ENCODE measurements around the gene MACROD2.
"Not testable (repeated sequence)": the region's sequence is repeated elsewhere in the genome, so short reads cannot be mapped to it uniquely, and the experiment has no call there.

The MACROD2 gene

GRCh38 chr20:13995086-13995665 is at the start of gene MACROD2:
Gene MACROD2, plus strand, starts transcription at chr20:13995516.
- TF ChIP-seq ZNF274 (IDR thresholded peaks at IDR 0.05; ENCODE audit: low read depth, low read length): no peak
- peak within 1 kb of the TSS; percentile 9 for H3K4me3 ChIP-seq (ENCODE audit: low read length)

GRCh38 chr20:13947719-13948118 is 47.6 kb upstream of the MACROD2 start:
- TF ChIP-seq ZNF274 (IDR thresholded peaks at IDR 0.05; ENCODE audit: low read depth, low read length): no peak
- no peak overlapping the region for H3K4me3 ChIP-seq (ENCODE audit: low read length)

- TF ChIP-seq ZNF274 (IDR thresholded peaks at IDR 0.05; ENCODE audit: low read depth, low read length): no peak
- no peak overlapping the region for H3K4me3 ChIP-seq (ENCODE audit: low read length)
Measured at GRCh38 chr20:13953227-13953626, 42.1 kb upstream of the MACROD2 start.

GRCh38 chr20:13960119-13960518 is 35.2 kb upstream of the MACROD2 start:
- no peak overlapping the region for H3K4me3 ChIP-seq (ENCODE audit: low read length)
- no peak for TF ChIP-seq ZNF274 (IDR thresholded peaks at IDR 0.05; ENCODE audit: low read depth, low read length)

- TF ChIP-seq ZNF274 (IDR thresholded peaks at IDR 0.05; ENCODE audit: low read depth, low read length): no peak
- H3K4me3 ChIP-seq (ENCODE audit: low read length): no peak overlapping the region
Measured at GRCh38 chr20:13960525-13960924, 34.8 kb upstream of the MACROD2 start.

- H3K4me3 ChIP-seq (ENCODE audit: low read length): no peak overlapping the region
- TF ChIP-seq ZNF274 (IDR thresholded peaks at IDR 0.05; ENCODE audit: low read depth, low read length): no peak
Measured at GRCh38 chr20:13984211-13984610, 11.1 kb upstream of the MACROD2 start.

- no peak within 1 kb of the TSS for H3K4me3 ChIP-seq (ENCODE audit: low read length)
- no peak for TF ChIP-seq ZNF274 (IDR thresholded peaks at IDR 0.05; ENCODE audit: low read depth, low read length)
Measured at GRCh38 chr20:13990465-13990864, 4.9 kb upstream of the MACROD2 start, which contains the start of gene SEL1L2. Gene SEL1L2, minus strand, starts transcription at chr20:13990614. Its CDS starts 80 bp downstream, at chr20:13990534.

GRCh38 chr20:13991311-13991710 is 4.0 kb upstream of the MACROD2 start:
- H3K4me3 ChIP-seq (ENCODE audit: low read length): no peak overlapping the region
- no peak for TF ChIP-seq ZNF274 (IDR thresholded peaks at IDR 0.05; ENCODE audit: low read depth, low read length)

GRCh38 chr20:13991955-13992354 is 3.4 kb upstream of the MACROD2 start:
- H3K4me3 ChIP-seq (ENCODE audit: low read length): not testable (repeated sequence)

- H3K4me3 ChIP-seq (ENCODE audit: low read length): peak overlapping the region; percentile 9; the same call in 1 of the 2 replicates
- no peak for TF ChIP-seq ZNF274 (IDR thresholded peaks at IDR 0.05; ENCODE audit: low read depth, low read length)
Measured at GRCh38 chr20:13995841-13996240, 525 bp downstream of the MACROD2 start.

GRCh38 chr20:13996265-13996664 is 949 bp downstream of the MACROD2 start:
- no peak overlapping the region for H3K4me3 ChIP-seq (ENCODE audit: low read length)
- no peak for TF ChIP-seq ZNF274 (IDR thresholded peaks at IDR 0.05; ENCODE audit: low read depth, low read length)

- no peak for TF ChIP-seq ZNF274 (IDR thresholded peaks at IDR 0.05; ENCODE audit: low read depth, low read length)
- no peak overlapping the region for H3K4me3 ChIP-seq (ENCODE audit: low read length)
Measured at GRCh38 chr20:14000917-14001316, 5.6 kb downstream of the MACROD2 start.

- no peak for TF ChIP-seq ZNF274 (IDR thresholded peaks at IDR 0.05; ENCODE audit: low read depth, low read length)
- H3K4me3 ChIP-seq (ENCODE audit: low read length): no peak overlapping the region
Measured at GRCh38 chr20:14005996-14006395, 10.7 kb downstream of the MACROD2 start.

- no peak for TF ChIP-seq ZNF274 (IDR thresholded peaks at IDR 0.05; ENCODE audit: low read depth, low read length)
- no peak overlapping the region for H3K4me3 ChIP-seq (ENCODE audit: low read length)
Measured at GRCh38 chr20:14009208-14009607, 13.9 kb downstream of the MACROD2 start.

- no peak for TF ChIP-seq ZNF274 (IDR thresholded peaks at IDR 0.05; ENCODE audit: low read depth, low read length)
- no peak overlapping the region for H3K4me3 ChIP-seq (ENCODE audit: low read length)
Measured at GRCh38 chr20:14012671-14013070, 17.4 kb downstream of the MACROD2 start.

GRCh38 chr20:14030991-14031390 is 35.7 kb downstream of the MACROD2 start:
- H3K4me3 ChIP-seq (ENCODE audit: low read length): no peak overlapping the region
- TF ChIP-seq ZNF274 (IDR thresholded peaks at IDR 0.05; ENCODE audit: low read depth, low read length): no peak

Measured in GM08714 (cell line).